HEK293 (cell line): ENCODE results near the gene OSBPL1A.
A peak's percentile ranks its signal among the peaks of the same experiment; 100 is the strongest.

ENCODE experiments used
- BCL11B ChIP-seq: fragments of 450-650 bp; formaldehyde crosslinking; IDR thresholded peaks from 2 replicates; pipeline ENCODE4 v1.5.1; 2016; ENCODE audit warnings: low read depth, missing biosample characterization, missing genetic modification characterization
- GLIS2 ChIP-seq: fragments of 450-650 bp; formaldehyde crosslinking; IDR thresholded peaks from 2 replicates; pipeline ENCODE4 v1.5.1; 2016; ENCODE audit warnings: missing biosample characterization, missing genetic modification characterization
- HOXA7 ChIP-seq: sonication (generic); formaldehyde crosslinking; IDR thresholded peaks from 2 replicates; pipeline ENCODE4 v1.8.1; 2022; ENCODE audit warnings: missing genetic modification reagents, borderline replicate concordance
- INSM2 ChIP-seq: fragments of 450-650 bp; formaldehyde crosslinking; IDR thresholded peaks from 2 replicates; pipeline ENCODE4 v1.5.1; 2016; ENCODE audit warnings: missing biosample characterization, missing genetic modification characterization
- MZF1 ChIP-seq: fragments of 450-650 bp; formaldehyde crosslinking; IDR thresholded peaks from 2 replicates; pipeline ENCODE4 v1.5.1; 2017; ENCODE audit warnings: missing biosample characterization, missing genetic modification characterization, borderline replicate concordance
- SCRT2 ChIP-seq: fragments of 450-650 bp; formaldehyde crosslinking; IDR thresholded peaks from 2 replicates; pipeline ENCODE4 v1.5.1; 2016; ENCODE audit warnings: missing biosample characterization, missing genetic modification characterization
- YY2 ChIP-seq: fragments of 450-650 bp; formaldehyde crosslinking; IDR thresholded peaks from 2 replicates; pipeline ENCODE4 v1.5.1; 2016; ENCODE audit warnings: missing biosample characterization, missing genetic modification characterization
- ZBTB20 ChIP-seq: fragments of 450-650 bp; formaldehyde crosslinking; IDR thresholded peaks from 2 replicates; pipeline ENCODE4 v1.5.1; 2016; ENCODE audit warnings: missing biosample characterization, missing genetic modification characterization
- ZBTB6 ChIP-seq: fragments of 450-650 bp; formaldehyde crosslinking; IDR thresholded peaks from 2 replicates; pipeline ENCODE4 v1.5.1; 2017; ENCODE audit warnings: missing biosample characterization, missing genetic modification characterization
- ZFHX2 ChIP-seq: fragments of 450-650 bp; formaldehyde crosslinking; conservative IDR thresholded peaks from 2 replicates; pipeline ENCODE4 v1.5.1; 2016; ENCODE audit warnings: missing biosample characterization, missing genetic modification characterization
- ZNF146 ChIP-seq: fragments of 450-650 bp; formaldehyde crosslinking; IDR thresholded peaks from 2 replicates; pipeline ENCODE4 v1.5.1; 2016; ENCODE audit warnings: missing biosample characterization, missing genetic modification characterization
- ZNF184 ChIP-seq: fragments of 450-650 bp; IDR thresholded peaks from 2 replicates; pipeline ENCODE4 v1.5.1; 2018; ENCODE audit warnings: missing biosample characterization, mild to moderate bottlenecking, missing genetic modification characterization
- ZNF202 ChIP-seq: fragments of 450-650 bp; formaldehyde crosslinking; IDR thresholded peaks from 2 replicates; pipeline ENCODE4 v1.5.1; 2016; ENCODE audit warnings: missing biosample characterization, missing genetic modification characterization, borderline replicate concordance
- ZNF248 ChIP-seq: fragments of 450-650 bp; formaldehyde crosslinking; IDR thresholded peaks from 2 replicates; pipeline ENCODE4 v1.5.1; 2017; ENCODE audit warnings: missing biosample characterization, missing genetic modification characterization
- ZNF335 ChIP-seq: fragments of 450-650 bp; formaldehyde crosslinking; conservative IDR thresholded peaks from 2 replicates; pipeline ENCODE4 v1.5.1; 2016; ENCODE audit warnings: missing biosample characterization, missing genetic modification characterization
- ZNF366 ChIP-seq: fragments of 450-650 bp; formaldehyde crosslinking; conservative IDR thresholded peaks from 2 replicates; pipeline ENCODE4 v1.5.1; 2016; ENCODE audit warnings: missing biosample characterization, missing genetic modification characterization
- ZNF391 ChIP-seq: fragments of 450-650 bp; formaldehyde crosslinking; IDR thresholded peaks from 2 replicates; pipeline ENCODE4 v1.5.1; 2016; ENCODE audit warnings: low read depth, missing biosample characterization, missing genetic modification characterization, borderline replicate concordance
- ZNF404 ChIP-seq: fragments of 450-650 bp; formaldehyde crosslinking; IDR thresholded peaks from 2 replicates; pipeline ENCODE4 v1.5.1; 2017; ENCODE audit warnings: missing biosample characterization, missing genetic modification characterization
- ZNF530 ChIP-seq: fragments of 450-650 bp; formaldehyde crosslinking; IDR thresholded peaks from 2 replicates; pipeline ENCODE4 v1.5.1; 2016; ENCODE audit warnings: low read depth, missing biosample characterization, missing genetic modification characterization
- ZNF585B ChIP-seq: fragments of 450-650 bp; formaldehyde crosslinking; IDR thresholded peaks from 2 replicates; pipeline ENCODE4 v1.5.1; 2016; ENCODE audit warnings: missing biosample characterization, missing genetic modification characterization
- ZNF600 ChIP-seq: fragments of 450-650 bp; formaldehyde crosslinking; IDR thresholded peaks from 2 replicates; pipeline ENCODE4 v1.5.1; 2016; ENCODE audit warnings: missing biosample characterization, missing genetic modification characterization
- ZNF610 ChIP-seq: fragments of 450-650 bp; formaldehyde crosslinking; IDR thresholded peaks from 2 replicates; pipeline ENCODE4 v1.5.1; 2016; ENCODE audit warnings: missing biosample characterization, missing genetic modification characterization, borderline replicate concordance
- ZNF623 ChIP-seq: fragments of 450-650 bp; formaldehyde crosslinking; IDR thresholded peaks from 2 replicates; pipeline ENCODE4 v1.5.1; 2016; ENCODE audit warnings: missing biosample characterization, missing genetic modification characterization
- ZNF624 ChIP-seq: fragments of 450-650 bp; formaldehyde crosslinking; IDR thresholded peaks from 2 replicates; pipeline ENCODE4 v1.5.1; 2017; ENCODE audit warnings: missing biosample characterization, missing genetic modification characterization
- ZNF629 ChIP-seq: fragments of 450-650 bp; formaldehyde crosslinking; IDR thresholded peaks from 2 replicates; pipeline ENCODE4 v1.5.1; 2017; ENCODE audit warnings: missing biosample characterization, missing genetic modification characterization
- ZNF660 ChIP-seq: fragments of 450-650 bp; IDR thresholded peaks from 2 replicates; pipeline ENCODE4 v1.5.1; 2018; ENCODE audit warnings: missing biosample characterization, mild to moderate bottlenecking, missing genetic modification characterization
- ZNF664 ChIP-seq: fragments of 450-650 bp; formaldehyde crosslinking; IDR thresholded peaks from 2 replicates; pipeline ENCODE4 v1.5.1; 2016; ENCODE audit warnings: missing biosample characterization, missing genetic modification characterization
- ZNF701 ChIP-seq: fragments of 450-650 bp; formaldehyde crosslinking; IDR thresholded peaks from 2 replicates; pipeline ENCODE4 v1.5.1; 2016; ENCODE audit warnings: missing biosample characterization, missing genetic modification characterization
- ZNF76 ChIP-seq: fragments of 450-650 bp; formaldehyde crosslinking; IDR thresholded peaks from 2 replicates; pipeline ENCODE4; 2016; ENCODE audit warnings: low read depth, missing biosample characterization, missing genetic modification characterization, borderline replicate concordance
- ZSCAN23 ChIP-seq: fragments of 450-650 bp; formaldehyde crosslinking; IDR thresholded peaks from 2 replicates; pipeline ENCODE4 v1.5.1; 2016; ENCODE audit warnings: missing biosample characterization, missing genetic modification characterization
- ZSCAN30 ChIP-seq: fragments of 450-650 bp; IDR thresholded peaks from 2 replicates; pipeline ENCODE4 v1.5.1; 2018; ENCODE audit warnings: missing biosample characterization, mild to moderate bottlenecking, missing genetic modification characterization, moderate library complexity
- ZSCAN5A ChIP-seq: fragments of 450-650 bp; formaldehyde crosslinking; IDR thresholded peaks from 2 replicates; pipeline ENCODE4 v1.5.1; 2016; ENCODE audit warnings: missing biosample characterization, missing genetic modification characterization
- TF ChIP-seq, protein P1 (sequence below): fragments of 450-650 bp; formaldehyde crosslinking; IDR thresholded peaks from 2 replicates; pipeline ENCODE4 v1.5.1; 2017; ENCODE audit warnings: missing biosample characterization, missing genetic modification characterization
- TF ChIP-seq, protein P2 (sequence below): fragments of 450-650 bp; formaldehyde crosslinking; IDR thresholded peaks from 2 replicates; pipeline ENCODE4 v1.5.1; 2017; ENCODE audit warnings: missing biosample characterization, missing genetic modification characterization

Gene OSBPL1A

GRCh38 chr18:24395049-24395795 lies 2.4 kb downstream of the OSBPL1A start (continued):
- no peak for TF ChIP-seq ZBTB6 (tag by site-specific recombination)
- TF ChIP-seq ZNF184 (tag by site-specific recombination): no peak
- 0 out of 2 replicates have a peak, but pooled peaks have one; percentile 54 for TF ChIP-seq ZNF660 (tag by site-specific recombination)
- TF ChIP-seq, protein P1, sequence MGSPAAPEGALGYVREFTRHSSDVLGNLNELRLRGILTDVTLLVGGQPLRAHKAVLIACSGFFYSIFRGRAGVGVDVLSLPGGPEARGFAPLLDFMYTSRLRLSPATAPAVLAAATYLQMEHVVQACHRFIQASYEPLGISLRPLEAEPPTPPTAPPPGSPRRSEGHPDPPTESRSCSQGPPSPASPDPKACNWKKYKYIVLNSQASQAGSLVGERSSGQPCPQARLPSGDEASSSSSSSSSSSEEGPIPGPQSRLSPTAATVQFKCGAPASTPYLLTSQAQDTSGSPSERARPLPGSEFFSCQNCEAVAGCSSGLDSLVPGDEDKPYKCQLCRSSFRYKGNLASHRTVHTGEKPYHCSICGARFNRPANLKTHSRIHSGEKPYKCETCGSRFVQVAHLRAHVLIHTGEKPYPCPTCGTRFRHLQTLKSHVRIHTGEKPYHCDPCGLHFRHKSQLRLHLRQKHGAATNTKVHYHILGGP: peak; percentile 99
- no peak for TF ChIP-seq ZSCAN5A
- TF ChIP-seq MZF1 (tag by site-specific recombination): no peak
- no peak for TF ChIP-seq YY2
- TF ChIP-seq ZNF248 (tag by site-specific recombination): no peak
- no peak for TF ChIP-seq ZNF530
- TF ChIP-seq ZSCAN30 (tag by site-specific recombination): no peak
- no peak for TF ChIP-seq BCL11B (tag by site-specific recombination)
- peak; percentile 46 for TF ChIP-seq ZBTB20 (tag by site-specific recombination)
- TF ChIP-seq GLIS2 (tag by site-specific recombination): no peak
- TF ChIP-seq SCRT2 (tag by site-specific recombination): no peak
- TF ChIP-seq ZNF701 (tag by site-specific recombination): no peak
- TF ChIP-seq ZNF585B (tag by site-specific recombination): no peak
- 0 out of 2 replicates have a peak, but pooled peaks have one; percentile 22 for TF ChIP-seq ZNF366 (tag by site-specific recombination)
- TF ChIP-seq ZSCAN23 (tag by site-specific recombination): no peak
- TF ChIP-seq ZNF600: no peak
- TF ChIP-seq ZNF624: no peak
- no peak for TF ChIP-seq ZNF335
- no peak for TF ChIP-seq ZNF664 (tag by site-specific recombination)
- 0 out of 2 replicates have a peak, but pooled peaks have one; percentile 20 for TF ChIP-seq ZNF629
- TF ChIP-seq, protein P2, sequence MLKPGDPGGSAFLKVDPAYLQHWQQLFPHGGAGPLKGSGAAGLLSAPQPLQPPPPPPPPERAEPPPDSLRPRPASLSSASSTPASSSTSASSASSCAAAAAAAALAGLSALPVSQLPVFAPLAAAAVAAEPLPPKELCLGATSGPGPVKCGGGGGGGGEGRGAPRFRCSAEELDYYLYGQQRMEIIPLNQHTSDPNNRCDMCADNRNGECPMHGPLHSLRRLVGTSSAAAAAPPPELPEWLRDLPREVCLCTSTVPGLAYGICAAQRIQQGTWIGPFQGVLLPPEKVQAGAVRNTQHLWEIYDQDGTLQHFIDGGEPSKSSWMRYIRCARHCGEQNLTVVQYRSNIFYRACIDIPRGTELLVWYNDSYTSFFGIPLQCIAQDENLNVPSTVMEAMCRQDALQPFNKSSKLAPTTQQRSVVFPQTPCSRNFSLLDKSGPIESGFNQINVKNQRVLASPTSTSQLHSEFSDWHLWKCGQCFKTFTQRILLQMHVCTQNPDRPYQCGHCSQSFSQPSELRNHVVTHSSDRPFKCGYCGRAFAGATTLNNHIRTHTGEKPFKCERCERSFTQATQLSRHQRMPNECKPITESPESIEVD (tag by site-specific recombination): peak; percentile 60
- no peak for TF ChIP-seq HOXA7 (CRISPR knock-in tag)
- no peak for TF ChIP-seq ZNF76
- no peak for TF ChIP-seq ZNF146 (tag by site-specific recombination)
- no peak for TF ChIP-seq ZFHX2 (tag by site-specific recombination)
- no peak for TF ChIP-seq ZNF610 (tag by site-specific recombination)
- no peak for TF ChIP-seq ZNF623 (tag by site-specific recombination)
- no peak for TF ChIP-seq ZNF404
- no peak for TF ChIP-seq INSM2 (tag by site-specific recombination)
- no peak for TF ChIP-seq ZNF391 (tag by site-specific recombination)
- no peak for TF ChIP-seq ZNF202 (tag by site-specific recombination)
